ENCODE data around the gene FNDC3B. TPM values are rescaled to one million over a fixed set of nuclear protein-coding genes. Genes with fewer than 3 reads are reported as not detected.

Gene FNDC3B
- total and polyA plus RNA-seq, 9 of the 15 experiments (the other 6 are each of a cell fraction or from before 2014, with no cell fraction given): 7.0 to 35.8 (median 16.2) TPM

GRCh38 chr3:172276103-172276502 lies 236.7 kb downstream of the FNDC3B start:
- CTCF ChIA-PET (ENCODE audit: low intra/inter-chr PET ratio): interaction anchor here (0.6 kb wide), 1 partner anchor 236 kb away, joined by 5 read pairs; no protein-coding TSS in a partner anchor
- intact Hi-C loops (cut with micrococcal nuclease) (no loop called here), in situ Hi-C loops (cut with MboI) (no loop called here)
- DNase-seq (ENCODE audit: extremely low read depth in 1 of 4, low spot score in 3 of 4) (no peak), ATAC-seq (no peak), FAIRE-seq (no peak)
- no peak overlapping the region for H3K4me2 ChIP-seq (ENCODE audit: insufficient read depth, low read length)
- no peak for TF ChIP-seq POLR2B (IDR thresholded peaks at IDR 0.05; ENCODE audit: low read depth, partially characterized antibody)
- 0 out of 4 replicates have a peak, but pooled peaks of 1 of the 2 experiments have one; percentile 26 for TF ChIP-seq RAD21 (CRISPR knock-in tag; conservative IDR thresholded peaks at IDR 0.05 in 1 of 2, IDR thresholded peaks at IDR 0.05 in 1 of 2)
- TF ChIP-seq, protein P1, sequence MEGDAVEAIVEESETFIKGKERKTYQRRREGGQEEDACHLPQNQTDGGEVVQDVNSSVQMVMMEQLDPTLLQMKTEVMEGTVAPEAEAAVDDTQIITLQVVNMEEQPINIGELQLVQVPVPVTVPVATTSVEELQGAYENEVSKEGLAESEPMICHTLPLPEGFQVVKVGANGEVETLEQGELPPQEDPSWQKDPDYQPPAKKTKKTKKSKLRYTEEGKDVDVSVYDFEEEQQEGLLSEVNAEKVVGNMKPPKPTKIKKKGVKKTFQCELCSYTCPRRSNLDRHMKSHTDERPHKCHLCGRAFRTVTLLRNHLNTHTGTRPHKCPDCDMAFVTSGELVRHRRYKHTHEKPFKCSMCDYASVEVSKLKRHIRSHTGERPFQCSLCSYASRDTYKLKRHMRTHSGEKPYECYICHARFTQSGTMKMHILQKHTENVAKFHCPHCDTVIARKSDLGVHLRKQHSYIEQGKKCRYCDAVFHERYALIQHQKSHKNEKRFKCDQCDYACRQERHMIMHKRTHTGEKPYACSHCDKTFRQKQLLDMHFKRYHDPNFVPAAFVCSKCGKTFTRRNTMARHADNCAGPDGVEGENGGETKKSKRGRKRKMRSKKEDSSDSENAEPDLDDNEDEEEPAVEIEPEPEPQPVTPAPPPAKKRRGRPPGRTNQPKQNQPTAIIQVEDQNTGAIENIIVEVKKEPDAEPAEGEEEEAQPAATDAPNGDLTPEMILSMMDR (IDR thresholded peaks at IDR 0.05 in 2 of 3, conservative IDR thresholded peaks at IDR 0.05 in 1 of 3; ENCODE audit: insufficient read depth in 2 of 3, low read depth in 1 of 3, low read length in 3 of 3): peak in 1 of 3 experiments; percentile 22; a peak in 1 of 6 replicates
- no peaks in the 10 kb centered on the region for H3K27me3 ChIP-seq (ENCODE audit: control insufficient read depth in 2 of 2, insufficient read depth in 2 of 2, low read length in 2 of 2)
- H3K4me3 ChIP-seq: no peak overlapping the region
- peaks cover 0 to 5% of the 10 kb centered on the region in 2 experiments; a peak in 1 of 5 replicates for H3K4me1 ChIP-seq (replicated peaks in 1 of 2; ENCODE audit: control insufficient read depth in 2 of 2, insufficient read depth in 2 of 2, low read length in 2 of 2)
- no peak overlapping the region for H3K27ac ChIP-seq (ENCODE audit: extremely low read depth, low read depth, low read length)
- no peaks in the 10 kb centered on the region for H3K79me2 ChIP-seq (ENCODE audit: control insufficient read depth, insufficient read depth, low read length)
- no peaks in the 10 kb centered on the region for H3K9me3 ChIP-seq (replicated peaks; ENCODE audit: control insufficient read depth, insufficient read depth, low read depth, low read length)
- no peak overlapping the region for H2AFZ ChIP-seq (ENCODE audit: low read depth, low read length)
- POLR2A ChIA-PET: no interaction called here
- H3K36me3 ChIP-seq (ENCODE audit: control insufficient read depth, insufficient read depth, low read length): peaks cover 19% of the 10 kb centered on the region; the same call in 2 of the 3 replicates
- H4K20me1 ChIP-seq (replicated peaks; ENCODE audit: control insufficient read depth, insufficient read depth, low read length): no peaks in the 10 kb centered on the region
- no peak overlapping the region for H3K9ac ChIP-seq (ENCODE audit: insufficient read depth in 1 of 2, low read depth in 2 of 2, low read length in 2 of 2)
- no TSS peak for BruUV-seq (replicated peaks)
- no peaks in the 10 kb centered on the region for H3K9me1 ChIP-seq (ENCODE audit: control insufficient read depth, insufficient read depth, low read length)
